Naive B cell (primary cell): Measurements from ENCODE around the gene ATP8B3. TPM values are rescaled to one million over a fixed set of nuclear protein-coding genes. Genes with fewer than 3 reads are reported as not detected.

Experiments used
- ATAC-seq, 2 donors: fragments of 150-1000 bp; cut with Tn5 transposase; 2 replicates each; pipeline ENCODE4 v1.10.0; 2021; ENCODE audit warnings: low read depth in 2 of 2, mild to moderate bottlenecking in 2 of 2, moderate library complexity in 2 of 2
- DNase-seq: peaks from one replicate; pipeline ENCODE4 v3.0.0; 2022
- H3K27ac Mint-ChIP-seq, 6 donors: one replicate each; pipeline ENCODE4 v1.8.0; 2020 to 2022; ENCODE audit warnings: mild to moderate bottlenecking in 6 of 6, mixed read lengths in 6 of 6, moderate library complexity in 5 of 6, inconsistent platforms in 2 of 6
- H3K27me3 Mint-ChIP-seq, 3 donors: one replicate each; pipeline ENCODE4 v1.8.0; 2021 to 2022; ENCODE audit warnings: mixed read lengths in 3 of 3, mild to moderate bottlenecking in 1 of 3
- H3K36me3 Mint-ChIP-seq, 2 donors: one replicate each; pipeline ENCODE4 v1.8.0; 2020 to 2022; ENCODE audit warnings: mixed read lengths in 2 of 2, inconsistent platforms in 1 of 2, mild to moderate bottlenecking in 1 of 2
- H3K4me1 Mint-ChIP-seq, 3 donors: one replicate each; pipeline ENCODE4 v1.8.0; 2020 to 2022; ENCODE audit warnings: mixed read lengths in 3 of 3, inconsistent platforms in 1 of 3, mild to moderate bottlenecking in 1 of 3, moderate library complexity in 1 of 3
- H3K4me3 Mint-ChIP-seq, 8 donors: one replicate each; pipeline ENCODE4 v1.8.0; 2020 to 2022; ENCODE audit warnings: mild to moderate bottlenecking in 8 of 8, mixed read lengths in 8 of 8, moderate library complexity in 8 of 8, inconsistent platforms in 2 of 8
- H3K9me3 Mint-ChIP-seq, 7 donors: one replicate each; pipeline ENCODE4 v1.8.0; 2020 to 2022; ENCODE audit warnings: mixed read lengths in 7 of 7, mild to moderate bottlenecking in 5 of 7, inconsistent platforms in 2 of 7, moderate library complexity in 1 of 7
- polyA plus RNA-seq, 6 donors: library from polyadenylated mRNA; unstranded; fragments of 300-500 nt; fragmentation: Illumina TruSeq; gene quantifications; one replicate each; pipeline ENCODE4 v1.2.3, GENCODE V29; 2021; ENCODE audit warnings: low read depth in 6 of 6

The ATP8B3 gene
- polyA plus RNA-seq, 6 donors from 2014 or later: 0.09 TPM; not detected in 5

- no peak for ATAC-seq
- peaks cover 9 to 24% (median 20%) of the 10 kb centered on the region in 7 donors for H3K9me3 Mint-ChIP-seq
These were observed 43.0 kb downstream of the ATP8B3 start for GRCh38 chr19:1768918-1769644.

GRCh38 chr19:1768248-1768647 is 43.8 kb downstream of the ATP8B3 start:
- H3K27me3 Mint-ChIP-seq: peaks cover 32 to 88% (median 79%) of the 10 kb centered on the region in 3 donors
- peaks cover 9 to 24% (median 20%) of the 10 kb centered on the region in 7 donors for H3K9me3 Mint-ChIP-seq
- H3K4me1 Mint-ChIP-seq: peaks cover 2 to 11% (median 10%) of the 10 kb centered on the region in 3 donors
- ATAC-seq (no peak), DNase-seq (no peak)
- H3K4me3 Mint-ChIP-seq: no peak overlapping the region
- H3K36me3 Mint-ChIP-seq: peaks cover 4 to 26% of the 10 kb centered on the region in 2 donors
- H3K27ac Mint-ChIP-seq: no peak overlapping the region

More at GRCh38 chr19:1768918-1769644, 43.0 kb downstream of the ATP8B3 start:
- H3K4me3 Mint-ChIP-seq: peak overlapping the region in 1 of 8 donors; percentile 29
- peaks cover 2 to 11% (median 10%) of the 10 kb centered on the region in 3 donors for H3K4me1 Mint-ChIP-seq
- H3K27ac Mint-ChIP-seq: no peak overlapping the region
- H3K36me3 Mint-ChIP-seq: peaks cover 4 to 26% of the 10 kb centered on the region in 2 donors
- DNase-seq: no peak
- peaks cover 32 to 91% (median 80%) of the 10 kb centered on the region in 3 donors for H3K27me3 Mint-ChIP-seq

DNA sequence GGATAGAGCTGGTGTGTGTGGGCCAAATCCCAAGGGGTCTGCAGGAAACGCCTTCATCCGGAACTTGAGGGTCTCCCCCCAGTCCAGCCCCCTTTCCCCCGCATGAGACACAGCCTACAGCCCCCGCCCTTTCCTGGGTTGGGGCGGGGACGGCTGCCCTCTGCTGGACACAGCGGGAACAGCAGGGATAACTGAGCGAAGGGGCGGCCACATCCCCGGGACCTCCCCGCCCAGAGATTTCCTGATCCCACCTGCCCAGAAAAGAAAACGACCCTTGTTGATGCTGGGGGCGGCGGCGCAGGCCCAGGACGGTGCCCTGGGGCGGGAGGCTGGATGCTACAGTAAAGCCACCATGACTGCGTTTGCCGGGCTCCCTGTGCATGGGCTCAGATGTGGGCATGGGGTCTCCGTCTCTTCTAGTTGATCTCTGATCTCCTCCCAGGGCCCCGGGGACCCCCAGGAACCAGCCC is 44.6 kb downstream of the ATP8B3 start:
- H3K9me3 Mint-ChIP-seq: peaks cover 9 to 21% (median 20%) of the 10 kb centered on the region in 7 donors
- peak overlapping the region in 1 of 6 donors; percentile 37 for H3K27ac Mint-ChIP-seq
- DNase-seq (peak; percentile 57), ATAC-seq (peak; percentile 63 to 73)
- H3K4me1 Mint-ChIP-seq: peaks cover 2 to 11% (median 10%) of the 10 kb centered on the region in 3 donors
- peaks cover 4 to 23% of the 10 kb centered on the region in 2 donors for H3K36me3 Mint-ChIP-seq
- peaks cover 27 to 86% (median 78%) of the 10 kb centered on the region in 3 donors for H3K27me3 Mint-ChIP-seq
- H3K4me3 Mint-ChIP-seq: no peak overlapping the region

GRCh38 chr19:1766800-1767352 is 45.2 kb downstream of the ATP8B3 start:
- peak in 1 of 2 donors; percentile 37 for ATAC-seq
- H3K9me3 Mint-ChIP-seq: peaks cover 9 to 17% (median 17%) of the 10 kb centered on the region in 7 donors
- DNase-seq: no peak
- H3K36me3 Mint-ChIP-seq: peaks cover 4 to 20% of the 10 kb centered on the region in 2 donors
- H3K27me3 Mint-ChIP-seq: peaks cover 23 to 83% (median 75%) of the 10 kb centered on the region in 3 donors
- H3K27ac Mint-ChIP-seq: no peak overlapping the region
- peaks cover 2 to 11% (median 10%) of the 10 kb centered on the region in 3 donors for H3K4me1 Mint-ChIP-seq
- no peak overlapping the region for H3K4me3 Mint-ChIP-seq

DNA sequence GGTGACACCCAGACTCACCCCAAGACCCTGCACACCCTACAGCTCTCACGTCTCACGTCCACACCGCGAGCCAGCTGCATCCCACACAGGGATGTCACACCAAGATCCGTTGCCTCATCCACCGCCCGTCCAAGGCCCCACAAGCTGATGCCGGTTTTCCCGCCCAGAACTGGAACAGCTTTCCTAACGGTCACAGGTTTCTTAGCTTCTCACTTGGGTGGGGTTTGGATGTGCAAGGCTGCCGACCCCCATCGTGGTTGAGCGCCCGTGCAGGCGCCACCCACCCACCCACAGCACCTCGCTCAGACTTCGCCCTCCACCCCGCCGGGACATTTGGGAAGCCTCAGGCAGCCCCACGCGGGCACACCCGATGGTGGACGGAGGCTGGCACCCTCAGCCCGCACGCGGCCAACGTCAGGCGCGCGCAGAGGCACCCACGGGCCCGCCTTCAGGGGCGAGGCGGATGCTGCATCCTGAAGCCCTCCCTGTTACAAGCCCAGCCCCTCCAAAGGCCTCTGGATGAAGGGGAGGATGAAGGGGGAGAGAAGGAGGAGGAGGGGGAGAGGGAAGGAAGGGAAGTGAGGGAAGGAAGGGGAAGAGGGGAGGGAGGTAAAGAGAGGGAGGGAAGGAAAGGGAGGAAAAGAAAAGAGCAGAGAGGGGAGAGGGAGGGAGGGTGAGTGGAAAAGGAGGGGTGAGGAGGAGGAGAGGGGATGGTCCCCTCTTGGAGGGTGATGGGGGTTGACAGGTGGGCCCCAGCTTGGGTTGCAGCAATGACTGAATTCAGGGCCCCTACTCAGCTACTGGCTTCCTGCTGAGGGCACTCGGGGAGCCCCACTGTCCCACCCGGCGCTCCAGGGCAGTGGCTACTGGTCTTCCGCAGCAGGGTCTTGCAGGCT is 45.9 kb downstream of the ATP8B3 start:
- H3K4me3 Mint-ChIP-seq: peak overlapping the region in 1 of 8 donors; percentile 41
- peaks cover 25 to 85% (median 79%) of the 10 kb centered on the region in 3 donors for H3K27me3 Mint-ChIP-seq
- no peak for DNase-seq

DNA sequence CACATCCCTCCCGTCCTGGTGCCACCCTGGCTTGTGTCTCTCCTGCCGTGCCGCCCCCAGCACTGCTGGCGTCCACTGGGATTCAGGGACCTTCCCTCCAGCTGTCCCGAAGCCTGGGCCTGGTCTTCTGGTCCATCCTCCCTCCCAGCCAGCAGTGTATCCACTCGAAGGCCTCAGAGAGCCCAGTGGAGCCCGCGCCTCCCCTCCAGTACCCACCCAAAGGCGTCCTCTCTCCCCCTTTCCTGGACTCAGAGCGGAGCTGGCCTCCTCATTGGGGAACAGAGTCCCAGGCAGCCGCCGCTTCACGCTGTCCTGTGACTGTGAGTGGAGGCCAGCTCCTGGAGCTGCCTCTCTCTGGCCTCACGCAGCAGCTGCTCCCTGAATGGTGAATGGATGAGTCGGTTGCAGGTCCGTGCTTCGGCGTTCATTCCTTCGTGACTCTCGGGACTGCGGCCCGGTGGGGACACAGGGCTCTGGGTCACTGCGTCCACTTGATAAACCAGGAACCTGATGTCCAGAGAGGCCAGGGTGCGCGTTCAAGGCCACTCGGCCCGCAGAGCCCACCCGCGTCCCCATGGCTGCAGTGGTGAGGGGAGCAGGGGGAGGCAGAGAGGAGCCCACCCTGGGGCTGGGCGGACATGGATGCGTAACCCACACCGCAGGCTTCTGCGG is 46.7 kb downstream of the ATP8B3 start:
- Mint-ChIP-seq H3K9me3 (peaks cover 1 to 7% (median 3%) of the 10 kb centered on the region in 7 donors), H3K27me3 (peaks cover 23 to 85% (median 79%) of the 10 kb centered on the region in 3 donors), H3K4me3 (peak overlapping the region in 1 of 8 donors; percentile 54), H3K27ac (peak overlapping the region in 4 of 6 donors; percentile 44 to 84 (median 66)), H3K4me1 (peaks cover 2 to 14% (median 10%) of the 10 kb centered on the region in 3 donors), H3K36me3 (peaks cover 3 to 9% of the 10 kb centered on the region in 2 donors)
- ATAC-seq (no peak), DNase-seq (no peak)

More for the DNA sequence above, 45.9 kb downstream of the ATP8B3 start:
- no peak for ATAC-seq
- peaks cover 4 to 17% of the 10 kb centered on the region in 2 donors for H3K36me3 Mint-ChIP-seq
- peaks cover 2 to 11% (median 10%) of the 10 kb centered on the region in 3 donors for H3K4me1 Mint-ChIP-seq
- H3K9me3 Mint-ChIP-seq: peaks cover 7 to 14% (median 11%) of the 10 kb centered on the region in 7 donors
- peak overlapping the region in 3 of 6 donors; percentile 44 to 62 (median 57) for H3K27ac Mint-ChIP-seq

- Mint-ChIP-seq H3K27ac (peak overlapping the region in 3 of 6 donors; percentile 56 to 76 (median 57)), H3K9me3 (peaks cover 0 to 2% (median 0%) of the 10 kb centered on the region in 7 donors), H3K27me3 (peaks cover 18 to 85% (median 74%) of the 10 kb centered on the region in 3 donors), H3K4me3 (no peak overlapping the region), H3K36me3 (peaks cover 0 to 8% of the 10 kb centered on the region in 2 donors), H3K4me1 (peaks cover 2 to 14% (median 10%) of the 10 kb centered on the region in 3 donors)
- no peak for ATAC-seq
- DNase-seq: no peak
These were observed 47.3 kb downstream of the ATP8B3 start for GRCh38 chr19:1764729-1765128.

DNA sequence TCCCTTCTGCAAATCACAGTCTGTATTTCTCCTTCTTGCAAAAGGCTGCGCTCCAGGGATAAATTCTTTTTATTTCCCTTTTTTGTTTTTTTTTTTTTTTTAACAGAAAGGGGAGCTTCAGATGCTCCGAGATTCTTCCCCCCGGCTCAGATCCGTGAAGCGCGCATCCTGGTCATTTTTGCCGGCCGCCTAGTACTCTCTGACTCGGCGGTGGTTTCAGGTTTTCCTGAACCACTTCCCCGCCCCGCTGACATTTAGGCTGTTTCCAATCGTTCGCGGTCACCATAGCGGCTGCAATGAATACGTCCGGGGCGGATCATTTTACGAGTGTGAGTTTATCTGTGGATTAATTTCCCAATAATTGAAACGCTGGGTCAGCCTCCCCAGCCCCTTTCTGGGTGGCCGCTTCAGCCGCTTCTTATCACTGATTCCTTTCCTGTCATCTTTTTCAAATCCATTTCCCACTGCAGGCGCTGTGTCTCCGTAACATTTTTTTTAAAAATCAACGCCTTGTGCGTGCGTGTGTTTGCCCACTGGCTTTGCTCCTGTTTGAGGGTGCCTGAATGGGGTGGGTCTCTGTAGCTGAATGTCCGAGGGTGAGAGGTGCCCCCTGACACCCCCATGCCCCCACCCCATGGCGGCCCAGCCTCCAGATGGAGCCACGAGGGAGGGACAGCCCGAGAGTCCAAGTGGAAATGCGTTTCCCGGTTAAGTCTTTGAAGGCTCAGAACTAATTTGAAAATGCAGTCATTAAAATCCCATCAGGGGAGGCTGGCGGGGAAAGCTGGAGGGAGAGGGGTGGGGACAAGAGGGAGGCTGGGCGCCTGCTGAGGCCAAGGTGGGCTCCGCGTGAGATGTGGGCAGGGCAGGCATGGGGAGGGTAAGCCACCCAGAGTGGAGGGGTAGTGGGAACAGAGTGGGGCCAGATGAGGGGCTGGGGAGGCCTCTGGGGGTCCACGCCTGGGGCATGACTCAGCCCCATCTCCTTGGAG is 48.1 kb downstream of the ATP8B3 start:
- peaks cover 0 to 2% (median 0%) of the 10 kb centered on the region in 7 donors for H3K9me3 Mint-ChIP-seq
- H3K4me3 Mint-ChIP-seq: peak overlapping the region in 2 of 8 donors; percentile 28 to 67
- peaks cover 18 to 85% (median 74%) of the 10 kb centered on the region in 3 donors for H3K27me3 Mint-ChIP-seq

DNA sequence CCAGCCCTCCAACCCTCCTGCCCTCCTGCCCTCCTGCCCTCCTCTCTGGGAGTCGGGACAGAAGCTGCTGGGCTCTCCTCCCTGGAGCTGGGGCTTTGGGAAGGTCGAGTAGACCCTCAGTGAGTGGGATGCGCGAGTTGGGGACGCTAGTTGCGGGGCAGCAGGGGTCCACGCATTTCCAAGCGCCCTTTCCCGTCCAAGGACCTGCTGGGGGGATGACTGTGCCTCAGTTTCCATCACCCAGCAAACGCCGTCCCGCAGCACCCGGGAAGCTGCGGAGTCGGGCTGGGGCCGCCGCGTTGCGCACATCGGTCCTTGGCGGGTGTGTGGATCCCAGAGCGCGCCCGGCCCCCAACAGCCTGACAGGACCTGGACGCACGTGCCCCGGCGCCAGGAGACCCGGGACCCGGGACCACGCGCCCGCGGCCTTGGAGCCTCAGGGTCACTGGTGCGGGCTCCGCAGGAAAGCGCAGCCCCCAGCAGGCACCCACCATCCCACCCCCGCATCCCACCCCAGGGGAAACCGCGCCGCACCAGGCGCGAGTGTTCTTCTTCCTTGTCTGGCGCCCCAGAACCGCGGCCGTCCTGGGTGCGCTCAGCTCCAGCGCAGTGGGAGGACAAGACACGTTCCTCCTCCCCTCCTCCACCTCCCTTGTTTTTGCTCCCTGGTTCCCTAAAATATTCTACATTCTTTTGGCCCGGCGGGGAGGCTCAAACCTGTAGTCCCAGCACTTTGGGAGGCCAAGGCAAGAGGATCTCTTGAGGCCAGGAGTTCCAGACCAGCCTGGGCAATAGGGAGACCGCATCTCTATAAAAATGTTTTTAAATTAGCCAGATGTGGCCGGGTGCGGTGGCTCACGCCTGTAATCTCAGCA is 49.6 kb downstream of the ATP8B3 start:
- Mint-ChIP-seq H3K9me3 (peaks cover 0 to 2% (median 0%) of the 10 kb centered on the region in 7 donors), H3K27ac (peak overlapping the region in 1 of 6 donors; percentile 33), H3K4me3 (no peak overlapping the region), H3K27me3 (peaks cover 18 to 84% (median 72%) of the 10 kb centered on the region in 3 donors), H3K4me1 (peaks cover 0 to 9% (median 9%) of the 10 kb centered on the region in 3 donors), H3K36me3 (no peaks in the 10 kb centered on the region)
- DNase-seq (no peak), ATAC-seq (no peak)

More for the DNA sequence above, 48.1 kb downstream of the ATP8B3 start:
- ATAC-seq (no peak), DNase-seq (no peak)
- Mint-ChIP-seq H3K36me3 (peaks cover 0 to 8% of the 10 kb centered on the region in 2 donors), H3K4me1 (peaks cover 2 to 11% (median 10%) of the 10 kb centered on the region in 3 donors), H3K27ac (peak overlapping the region in 5 of 6 donors; percentile 15 to 79 (median 57))

- peaks cover 0 to 2% (median 0%) of the 10 kb centered on the region in 7 donors for H3K9me3 Mint-ChIP-seq
- peaks cover 4 to 14% (median 13%) of the 10 kb centered on the region in 3 donors for H3K4me1 Mint-ChIP-seq
- H3K27me3 Mint-ChIP-seq: peaks cover 18 to 89% (median 76%) of the 10 kb centered on the region in 3 donors
- ATAC-seq (no peak), DNase-seq (no peak)
- peak overlapping the region in 4 of 6 donors; percentile 59 to 96 (median 78) for H3K27ac Mint-ChIP-seq
- H3K4me3 Mint-ChIP-seq: peak overlapping the region in 4 of 8 donors; percentile 53 to 78 (median 60)
- no peaks in the 10 kb centered on the region for H3K36me3 Mint-ChIP-seq
These were observed 50.4 kb downstream of the ATP8B3 start for GRCh38 chr19:1761528-1762242.
